Measurements from ENCODE around the gene ERC2.
A peak's percentile ranks its signal among the peaks of the same experiment; 100 is the strongest.

Gene ERC2

DNA sequence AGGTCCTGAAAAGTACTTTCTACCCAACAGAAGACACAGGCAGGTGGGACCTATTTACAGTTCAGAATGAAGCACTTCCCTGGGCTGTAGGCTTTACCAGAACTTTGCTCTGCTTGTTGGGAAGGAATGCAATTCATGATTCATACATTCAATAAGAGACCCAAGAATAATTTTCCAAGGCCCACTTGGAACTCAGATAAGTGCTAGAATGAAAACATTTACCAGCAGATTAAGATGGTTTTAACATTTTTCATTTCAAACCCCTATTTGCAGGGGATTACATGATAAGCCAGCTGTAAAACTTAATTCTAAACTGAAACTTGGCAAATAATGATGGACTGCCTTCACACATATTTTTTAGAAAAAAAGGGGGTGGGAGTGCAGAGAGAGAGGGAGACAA, 417.2 kb downstream of the ERC2 start:
- Histone ChIP-seq H2AFZ (ENCODE audit: insufficient read depth, low read length, poor library complexity) (no peak overlapping the region), H3K4me3 (ENCODE audit: low read depth, low read length) (no peak overlapping the region), H3K14ac (ENCODE audit: low read length) (no peak overlapping the region), H3K23ac (ENCODE audit: low read length) (no peak overlapping the region), H3K27ac (ENCODE audit: low read depth, low read length) (no peak overlapping the region), H3K9ac (ENCODE audit: low read length) (no peak overlapping the region), H2BK12ac (ENCODE audit: low read length) (no peak overlapping the region), H3K4me2 (ENCODE audit: low read length) (no peak overlapping the region), H3K79me2 (ENCODE audit: control insufficient read depth, insufficient read depth, low read length, poor library complexity) (no peaks in the 10 kb centered on the region), H2BK5ac (ENCODE audit: low read depth, low read length, poor library complexity) (no peak overlapping the region), H2BK120ac (ENCODE audit: insufficient read depth, low read length, poor library complexity) (no peak overlapping the region), H4K91ac (ENCODE audit: low read depth, low read length) (no peak overlapping the region), H4K12ac (ENCODE audit: low read depth, low read length) (no peak overlapping the region), H2AK5ac (ENCODE audit: low read length) (no peak overlapping the region), H3K4me1 (ENCODE audit: control insufficient read depth in 1 of 2, insufficient read depth in 2 of 2, low read length in 2 of 2) (peaks cover 2 to 12% of the 10 kb centered on the region in 2 experiments), H3K9me3 (ENCODE audit: insufficient read depth, low read depth, low read length) (peaks cover 2% of the 10 kb centered on the region), H4K8ac (ENCODE audit: low read depth, low read length) (no peak overlapping the region), H3K36me3 (ENCODE audit: control insufficient read depth in 1 of 2, insufficient read depth in 2 of 2, low read length in 2 of 2) (no peaks in the 10 kb centered on the region), H3K4ac (ENCODE audit: low read depth, low read length) (no peak overlapping the region), H3K18ac (ENCODE audit: low read length) (no peak overlapping the region), H3K79me1 (ENCODE audit: low read length) (no peaks in the 10 kb centered on the region), H3K27me3 (ENCODE audit: insufficient read depth, low read length) (no peaks in the 10 kb centered on the region)
- no peak for DNase-seq

DNA sequence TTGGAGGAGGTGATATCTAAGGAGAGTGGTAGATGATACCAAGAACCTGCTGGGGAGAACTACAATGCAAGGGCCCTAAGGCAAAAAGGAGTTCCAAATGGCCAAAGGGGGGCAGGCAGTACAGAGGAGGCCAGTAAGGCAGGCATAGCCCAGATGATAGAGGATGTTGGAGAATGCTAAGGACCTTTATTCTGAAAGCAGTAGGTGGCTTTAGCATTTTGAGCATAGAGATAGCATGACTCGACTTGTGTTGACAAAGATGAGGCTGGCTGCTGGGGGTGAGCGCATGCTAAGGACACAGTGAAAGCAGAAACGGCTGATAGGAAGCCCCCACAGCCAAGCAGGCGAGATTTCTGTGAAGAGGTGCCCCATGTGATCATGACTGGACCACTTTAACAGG, 419.3 kb downstream of the ERC2 start:
- H2BK12ac ChIP-seq (ENCODE audit: low read length) = no peak overlapping the region
- no peak overlapping the region for H4K8ac ChIP-seq (ENCODE audit: low read depth, low read length)
- no peak overlapping the region for H3K4ac ChIP-seq (ENCODE audit: low read depth, low read length)
- no CpG with 5 or more reads among the region's 4 CpGs for WGBS (ENCODE audit: extremely low coverage, insufficient coverage, insufficient read length)
- H3K36me3 ChIP-seq (ENCODE audit: control insufficient read depth in 1 of 2, insufficient read depth in 2 of 2, low read length in 2 of 2) = no peaks in the 10 kb centered on the region
- peaks cover 0 to 8% of the 10 kb centered on the region in 2 experiments for H3K4me1 ChIP-seq (ENCODE audit: control insufficient read depth in 1 of 2, insufficient read depth in 2 of 2, low read length in 2 of 2)
- no peak overlapping the region for H2AFZ ChIP-seq (ENCODE audit: insufficient read depth, low read length, poor library complexity)
- H3K4me3 ChIP-seq (ENCODE audit: low read depth, low read length) = no peak overlapping the region
- H2AK5ac ChIP-seq (ENCODE audit: low read length) = no peak overlapping the region
- H3K27ac ChIP-seq (ENCODE audit: low read depth, low read length) = no peak overlapping the region
- H2BK120ac ChIP-seq (ENCODE audit: insufficient read depth, low read length, poor library complexity) = no peak overlapping the region
- no peaks in the 10 kb centered on the region for H3K27me3 ChIP-seq (ENCODE audit: insufficient read depth, low read length)
- no peak overlapping the region for H3K4me2 ChIP-seq (ENCODE audit: low read length)
- DNase-seq = peak; percentile 7 to 60
- H3K14ac ChIP-seq (ENCODE audit: low read length) = no peak overlapping the region
- no peak overlapping the region for H4K91ac ChIP-seq (ENCODE audit: low read depth, low read length)
- no peak overlapping the region for H2BK5ac ChIP-seq (ENCODE audit: low read depth, low read length, poor library complexity)
- no peaks in the 10 kb centered on the region for H3K79me2 ChIP-seq (ENCODE audit: control insufficient read depth, insufficient read depth, low read length, poor library complexity)
- H3K79me1 ChIP-seq (ENCODE audit: low read length) = no peaks in the 10 kb centered on the region
- no peak overlapping the region for H4K12ac ChIP-seq (ENCODE audit: low read depth, low read length)
- H3K23ac ChIP-seq (ENCODE audit: low read length) = no peak overlapping the region
- H3K18ac ChIP-seq (ENCODE audit: low read length) = no peak overlapping the region
- peaks cover 2% of the 10 kb centered on the region for H3K9me3 ChIP-seq (ENCODE audit: insufficient read depth, low read depth, low read length)
- H3K9ac ChIP-seq (ENCODE audit: low read length) = no peak overlapping the region

DNA sequence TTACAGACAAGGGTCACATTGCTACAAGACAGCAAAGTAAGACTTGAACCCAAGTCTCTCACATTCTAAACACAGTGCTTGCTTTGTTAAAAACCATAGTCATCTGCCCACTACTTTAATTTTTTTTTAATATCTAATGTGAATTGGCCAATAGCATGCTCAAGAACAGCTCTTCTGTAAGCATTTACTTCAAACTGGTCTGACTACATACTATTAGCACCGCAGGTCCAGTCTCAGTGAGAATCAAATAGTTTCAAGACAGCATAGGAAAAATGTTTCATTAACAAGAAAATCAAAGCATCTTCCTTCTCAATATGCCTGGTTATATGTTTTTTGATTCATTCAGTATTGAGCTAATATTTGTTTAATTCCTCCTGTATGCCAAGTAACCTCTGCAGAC, 419.9 kb downstream of the ERC2 start:
- H3K4ac ChIP-seq (ENCODE audit: low read depth, low read length) = no peak overlapping the region
- no peak overlapping the region for H2BK12ac ChIP-seq (ENCODE audit: low read length)
- no peak overlapping the region for H3K14ac ChIP-seq (ENCODE audit: low read length)
- no peaks in the 10 kb centered on the region for H3K27me3 ChIP-seq (ENCODE audit: insufficient read depth, low read length)
- H3K4me2 ChIP-seq (ENCODE audit: low read length) = no peak overlapping the region
- no peaks in the 10 kb centered on the region for H3K36me3 ChIP-seq (ENCODE audit: control insufficient read depth in 1 of 2, insufficient read depth in 2 of 2, low read length in 2 of 2)
- no peaks in the 10 kb centered on the region for H3K79me1 ChIP-seq (ENCODE audit: low read length)
- H3K18ac ChIP-seq (ENCODE audit: low read length) = no peak overlapping the region
- peaks cover 0 to 8% of the 10 kb centered on the region in 2 experiments for H3K4me1 ChIP-seq (ENCODE audit: control insufficient read depth in 1 of 2, insufficient read depth in 2 of 2, low read length in 2 of 2)
- H3K27ac ChIP-seq (ENCODE audit: low read depth, low read length) = no peak overlapping the region
- no peak overlapping the region for H4K8ac ChIP-seq (ENCODE audit: low read depth, low read length)
- no peak overlapping the region for H3K4me3 ChIP-seq (ENCODE audit: low read depth, low read length)
- no CpG with 5 or more reads among the region's 1 CpG for WGBS (ENCODE audit: extremely low coverage, insufficient coverage, insufficient read length)
- peaks cover 2% of the 10 kb centered on the region for H3K9me3 ChIP-seq (ENCODE audit: insufficient read depth, low read depth, low read length)
- no peak overlapping the region for H2AFZ ChIP-seq (ENCODE audit: insufficient read depth, low read length, poor library complexity)
- no peak overlapping the region for H2BK120ac ChIP-seq (ENCODE audit: insufficient read depth, low read length, poor library complexity)
- no peak overlapping the region for H3K23ac ChIP-seq (ENCODE audit: low read length)
- H4K91ac ChIP-seq (ENCODE audit: low read depth, low read length) = no peak overlapping the region
- H3K79me2 ChIP-seq (ENCODE audit: control insufficient read depth, insufficient read depth, low read length, poor library complexity) = no peaks in the 10 kb centered on the region
- H3K9ac ChIP-seq (ENCODE audit: low read length) = no peak overlapping the region
- no peak overlapping the region for H2AK5ac ChIP-seq (ENCODE audit: low read length)
- H4K12ac ChIP-seq (ENCODE audit: low read depth, low read length) = no peak overlapping the region
- H2BK5ac ChIP-seq (ENCODE audit: low read depth, low read length, poor library complexity) = no peak overlapping the region
- peak; percentile 22 to 58 for DNase-seq

DNA sequence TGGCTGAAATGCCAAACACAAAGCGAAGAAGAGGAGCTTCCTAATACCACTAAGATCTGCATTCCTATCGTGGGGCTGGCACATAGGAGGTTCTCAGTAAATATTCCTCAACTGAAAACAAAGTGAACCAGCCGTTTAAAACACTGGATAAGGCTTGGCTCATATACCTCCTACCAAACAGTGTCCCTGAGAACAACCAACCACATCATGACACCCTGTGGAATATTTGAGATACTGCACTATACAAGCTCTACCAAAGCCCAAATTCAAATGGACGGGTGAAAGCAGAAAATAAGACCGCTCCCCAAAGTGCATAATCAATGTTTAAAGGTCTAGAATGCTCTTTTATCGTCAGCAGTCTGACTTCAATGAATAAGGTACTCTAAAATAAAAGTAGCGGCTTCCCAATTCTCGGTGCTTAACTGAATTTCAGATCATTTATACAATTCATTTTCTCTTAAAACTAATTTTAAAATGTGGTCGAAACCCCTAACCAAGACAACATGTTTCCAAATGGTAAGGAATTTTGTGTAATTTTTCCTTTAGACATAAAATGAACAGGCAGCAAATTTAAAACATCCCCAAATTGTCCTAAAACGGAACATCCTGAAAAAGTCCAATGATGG, 425.8 kb downstream of the ERC2 start:
- WGBS (ENCODE audit: extremely low coverage, insufficient coverage, insufficient read length) = no CpG with 5 or more reads among the region's 10 CpGs
- no peak overlapping the region for H4K8ac ChIP-seq (ENCODE audit: low read depth, low read length)
- H3K9ac ChIP-seq (ENCODE audit: low read length) = no peak overlapping the region
- peak in 1 of 2 donors; percentile 44 for DNase-seq
- H3K27me3 ChIP-seq (ENCODE audit: insufficient read depth, low read length) = no peaks in the 10 kb centered on the region
- no peak overlapping the region for H2AFZ ChIP-seq (ENCODE audit: insufficient read depth, low read length, poor library complexity)
- H2BK120ac ChIP-seq (ENCODE audit: insufficient read depth, low read length, poor library complexity) = no peak overlapping the region
- no peak overlapping the region for H4K12ac ChIP-seq (ENCODE audit: low read depth, low read length)
- H2BK5ac ChIP-seq (ENCODE audit: low read depth, low read length, poor library complexity) = no peak overlapping the region
- H4K91ac ChIP-seq (ENCODE audit: low read depth, low read length) = no peak overlapping the region
- H3K27ac ChIP-seq (ENCODE audit: low read depth, low read length) = no peak overlapping the region
- no peaks in the 10 kb centered on the region for H3K4me1 ChIP-seq (ENCODE audit: control insufficient read depth in 1 of 2, insufficient read depth in 2 of 2, low read length in 2 of 2)
- H3K79me2 ChIP-seq (ENCODE audit: control insufficient read depth, insufficient read depth, low read length, poor library complexity) = no peaks in the 10 kb centered on the region
- H3K18ac ChIP-seq (ENCODE audit: low read length) = no peak overlapping the region
- no peak overlapping the region for H2AK5ac ChIP-seq (ENCODE audit: low read length)
- H3K14ac ChIP-seq (ENCODE audit: low read length) = no peak overlapping the region
- no peak overlapping the region for H2BK12ac ChIP-seq (ENCODE audit: low read length)
- H3K23ac ChIP-seq (ENCODE audit: low read length) = no peak overlapping the region
- H3K4me2 ChIP-seq (ENCODE audit: low read length) = no peak overlapping the region
- H3K79me1 ChIP-seq (ENCODE audit: low read length) = no peaks in the 10 kb centered on the region
- no peak overlapping the region for H3K4me3 ChIP-seq (ENCODE audit: low read depth, low read length)
- H3K4ac ChIP-seq (ENCODE audit: low read depth, low read length) = no peak overlapping the region
- H3K36me3 ChIP-seq (ENCODE audit: control insufficient read depth in 1 of 2, insufficient read depth in 2 of 2, low read length in 2 of 2) = no peaks in the 10 kb centered on the region
- no peaks in the 10 kb centered on the region for H3K9me3 ChIP-seq (ENCODE audit: insufficient read depth, low read depth, low read length)
